Measurements from ENCODE around the gene UBA52. TPM values are rescaled to one million over a fixed set of nuclear protein-coding genes. Genes with fewer than 3 reads are reported as not detected.

Gene UBA52
- total and polyA plus RNA-seq, 10 of the 15 experiments (the other 5 are each of a cell fraction or from before 2014, with no cell fraction given): 1,131 to 2,392 (median 1,645) TPM

DNA sequence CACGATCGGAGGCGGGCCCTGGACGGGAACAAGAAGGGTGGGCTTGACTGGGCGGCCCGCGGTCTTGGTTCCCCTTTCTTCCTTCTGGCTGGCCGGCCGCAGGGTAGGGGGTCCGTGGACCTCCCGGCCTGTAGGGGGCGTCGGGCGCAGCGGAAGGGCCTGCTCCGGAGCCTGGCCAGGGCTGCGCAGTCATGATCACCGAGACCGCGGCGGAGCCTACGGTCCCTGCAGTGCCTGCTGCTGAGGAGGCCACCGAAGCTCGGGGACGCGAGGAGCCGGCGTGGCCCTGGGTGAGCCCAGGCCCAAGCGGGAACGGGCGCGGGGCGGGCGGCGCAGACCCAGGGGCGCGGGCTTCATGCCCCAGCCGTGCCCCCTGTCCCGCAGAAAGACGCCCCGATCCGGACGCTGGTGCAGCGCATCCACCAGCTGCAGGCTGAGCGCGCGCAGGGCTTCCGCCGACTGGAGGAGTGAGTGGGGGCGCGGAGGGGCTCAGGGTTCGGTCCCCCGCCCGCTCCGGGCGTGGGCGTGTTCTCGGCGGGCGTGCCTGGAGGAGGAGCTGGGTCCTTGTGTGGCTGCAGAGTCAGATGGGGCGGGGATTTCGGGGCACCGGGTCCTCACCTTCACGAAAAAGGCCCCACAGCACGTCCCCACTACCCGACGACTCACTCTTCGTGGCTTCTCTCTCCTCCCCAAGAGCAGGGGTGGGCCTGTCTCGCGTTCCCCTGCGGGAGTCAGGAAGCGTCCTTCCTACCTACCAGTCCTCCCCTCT, 17.1 kb downstream of the UBA52 start, which contains the start of gene REX1BD:
Gene REX1BD, plus strand, starts transcription at position 188 of the 769 bp plus-strand sequence. Its CDS starts 4 bp downstream, at position 192.
- peak within 1 kb of the TSS; percentile 72 for H2AFZ ChIP-seq (ENCODE audit: control insufficient read depth, low read depth, low read length)
- FAIRE-seq (peak; percentile 77), DNase-seq (ENCODE audit: low read depth, low spot score) (peak; percentile 54), ATAC-seq (peak; percentile 92)
- H3K4me1 ChIP-seq (ENCODE audit: control insufficient read depth, insufficient read depth, low read length): peaks cover 32% of the 10 kb centered on the region
- POLR2A ChIA-PET: interaction anchor here (0.6 to 6.0 kb wide), 7 partner anchors 16 to 194 kb away, joined by 3 to 43 read pairs (median 21); partner anchors contain the start of genes ELL, FKBP8, KXD1 and UBA52
- peaks cover 0 to 3% of the 10 kb centered on the region in 2 experiments; a peak in 1 of 4 replicates for H3K36me3 ChIP-seq (ENCODE audit: control insufficient read depth in 2 of 2, insufficient read depth in 2 of 2, low read length in 1 of 2)
- H3K27me3 ChIP-seq (replicated peaks in 1 of 2; ENCODE audit: control insufficient read depth in 2 of 2, insufficient read depth in 2 of 2, low read length in 1 of 2): peaks cover 0 to 2% of the 10 kb centered on the region in 2 experiments; a peak in 1 of 4 replicates
- intact Hi-C loops (cut with micrococcal nuclease; ENCODE audit: unreplicated experiment) (loop anchor here (2.0 to 5.0 kb wide), 4 partner anchors 46 to 259 kb away; partner anchors contain the start of genes ELL and FKBP8), in situ Hi-C loops (cut with MboI) (no loop called here)
- BruUV-seq (replicated peaks): no TSS peak
- SMC1A ChIA-PET (ENCODE audit: uncharacterized antibody, unreplicated experiment): interaction anchor here (0.7 to 5.2 kb wide), 13 partner anchors 13 to 260 kb away, joined by 3 to 44 read pairs (median 4); partner anchors contain the start of genes ELL, FKBP8, KXD1 and UBA52
- H3K9ac ChIP-seq (ENCODE audit: control insufficient read depth, insufficient read depth, low read length): peak within 1 kb of the TSS; percentile 66
- WGBS (ENCODE audit: insufficient coverage, insufficient replicate concordance, low lambda C conversion rate, missing lambda C conversion rate): 1% methylated on average over 72 of the region's 72 CpGs
- H3K9me3 ChIP-seq (replicated peaks; ENCODE audit: control insufficient read depth, insufficient read depth, low read length): no peaks in the 10 kb centered on the region
- H3K27ac ChIP-seq (ENCODE audit: control insufficient read depth, insufficient read depth): peak within 1 kb of the TSS; percentile 72
- CTCF ChIA-PET: interaction anchor here (0.6 to 6.0 kb wide), 26 partner anchors 8 to 398 kb away, joined by 3 to 64 read pairs (median 4); partner anchors contain the start of genes ELL, FKBP8, KXD1 and UBA52
- peak within 1 kb of the TSS; percentile 70 for H3K4me3 ChIP-seq
- no peaks in the 10 kb centered on the region; the same call in 1 of the 2 replicates for H4K20me1 ChIP-seq (ENCODE audit: control insufficient read depth, insufficient read depth)
- RAD21 ChIA-PET (ENCODE audit: unreplicated experiment): interaction anchor here (1.2 to 4.8 kb wide), 6 partner anchors 30 to 138 kb away, joined by 3 to 35 read pairs (median 12); partner anchors contain the start of genes ELL, FKBP8 and KXD1
- peaks cover 4% of the 10 kb centered on the region; the same call in 1 of the 2 replicates for H3K79me2 ChIP-seq (ENCODE audit: control insufficient read depth, insufficient read depth, low read length)
- H3K4me2 ChIP-seq (ENCODE audit: control insufficient read depth, insufficient read depth): peak within 1 kb of the TSS; percentile 98
- TF ChIP-seq JUND (IDR thresholded peaks at IDR 0.05; ENCODE audit: low read depth, low read length) (no peak), CBX3 (IDR thresholded peaks at IDR 0.05; ENCODE audit: borderline replicate concordance, low read depth) (no peak), YBX1 (IDR thresholded peaks at IDR 0.05) (no peak), TCF3 (IDR thresholded peaks at IDR 0.05; ENCODE audit: borderline replicate concordance, insufficient read depth, low read depth, low read length) (0 out of 2 replicates have a peak, but pooled peaks have one; percentile 66), SRF (IDR thresholded peaks at IDR 0.05; ENCODE audit: low read depth in 2 of 2, low read length in 2 of 2) (no peak), EZH2 (IDR thresholded peaks at IDR 0.05; ENCODE audit: borderline replicate concordance, control insufficient read depth, low read depth, low read length) (no peak), EED (IDR thresholded peaks at IDR 0.05; ENCODE audit: low read depth) (no peak), SUPT20H (IDR thresholded peaks at IDR 0.05; ENCODE audit: borderline replicate concordance, control insufficient read depth, low read depth, low read length) (no peak), GATAD2B (conservative IDR thresholded peaks at IDR 0.05; ENCODE audit: low read depth) (peak; percentile 86), SUZ12 (IDR thresholded peaks at IDR 0.05; ENCODE audit: unreplicated experiment) (no peak)
- TF ChIP-seq, protein P1, sequence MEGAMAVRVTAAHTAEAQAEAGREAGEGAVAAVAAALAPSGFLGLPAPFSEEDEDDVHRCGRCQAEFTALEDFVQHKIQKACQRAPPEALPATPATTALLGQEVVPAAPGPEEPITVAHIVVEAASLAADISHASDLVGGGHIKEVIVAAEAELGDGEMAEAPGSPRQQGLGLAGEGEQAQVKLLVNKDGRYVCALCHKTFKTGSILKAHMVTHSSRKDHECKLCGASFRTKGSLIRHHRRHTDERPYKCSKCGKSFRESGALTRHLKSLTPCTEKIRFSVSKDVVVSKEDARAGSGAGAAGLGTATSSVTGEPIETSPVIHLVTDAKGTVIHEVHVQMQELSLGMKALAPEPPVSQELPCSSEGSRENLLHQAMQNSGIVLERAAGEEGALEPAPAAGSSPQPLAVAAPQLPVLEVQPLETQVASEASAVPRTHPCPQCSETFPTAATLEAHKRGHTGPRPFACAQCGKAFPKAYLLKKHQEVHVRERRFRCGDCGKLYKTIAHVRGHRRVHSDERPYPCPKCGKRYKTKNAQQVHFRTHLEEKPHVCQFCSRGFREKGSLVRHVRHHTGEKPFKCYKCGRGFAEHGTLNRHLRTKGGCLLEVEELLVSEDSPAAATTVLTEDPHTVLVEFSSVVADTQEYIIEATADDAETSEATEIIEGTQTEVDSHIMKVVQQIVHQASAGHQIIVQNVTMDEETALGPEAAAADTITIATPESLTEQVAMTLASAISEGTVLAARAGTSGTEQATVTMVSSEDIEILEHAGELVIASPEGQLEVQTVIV (IDR thresholded peaks at IDR 0.05; ENCODE audit: borderline replicate concordance, partially characterized antibody): no peak
- TF ChIP-seq, protein P2, sequence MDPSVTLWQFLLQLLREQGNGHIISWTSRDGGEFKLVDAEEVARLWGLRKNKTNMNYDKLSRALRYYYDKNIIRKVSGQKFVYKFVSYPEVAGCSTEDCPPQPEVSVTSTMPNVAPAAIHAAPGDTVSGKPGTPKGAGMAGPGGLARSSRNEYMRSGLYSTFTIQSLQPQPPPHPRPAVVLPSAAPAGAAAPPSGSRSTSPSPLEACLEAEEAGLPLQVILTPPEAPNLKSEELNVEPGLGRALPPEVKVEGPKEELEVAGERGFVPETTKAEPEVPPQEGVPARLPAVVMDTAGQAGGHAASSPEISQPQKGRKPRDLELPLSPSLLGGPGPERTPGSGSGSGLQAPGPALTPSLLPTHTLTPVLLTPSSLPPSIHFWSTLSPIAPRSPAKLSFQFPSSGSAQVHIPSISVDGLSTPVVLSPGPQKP (IDR thresholded peaks at IDR 0.05; ENCODE audit: low read depth, low read length): peak; percentile 78
- TF ChIP-seq, protein P3, sequence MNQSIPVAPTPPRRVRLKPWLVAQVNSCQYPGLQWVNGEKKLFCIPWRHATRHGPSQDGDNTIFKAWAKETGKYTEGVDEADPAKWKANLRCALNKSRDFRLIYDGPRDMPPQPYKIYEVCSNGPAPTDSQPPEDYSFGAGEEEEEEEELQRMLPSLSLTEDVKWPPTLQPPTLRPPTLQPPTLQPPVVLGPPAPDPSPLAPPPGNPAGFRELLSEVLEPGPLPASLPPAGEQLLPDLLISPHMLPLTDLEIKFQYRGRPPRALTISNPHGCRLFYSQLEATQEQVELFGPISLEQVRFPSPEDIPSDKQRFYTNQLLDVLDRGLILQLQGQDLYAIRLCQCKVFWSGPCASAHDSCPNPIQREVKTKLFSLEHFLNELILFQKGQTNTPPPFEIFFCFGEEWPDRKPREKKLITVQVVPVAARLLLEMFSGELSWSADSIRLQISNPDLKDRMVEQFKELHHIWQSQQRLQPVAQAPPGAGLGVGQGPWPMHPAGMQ (IDR thresholded peaks at IDR 0.05; ENCODE audit: borderline replicate concordance): no peak
- TF ChIP-seq, protein P4, sequence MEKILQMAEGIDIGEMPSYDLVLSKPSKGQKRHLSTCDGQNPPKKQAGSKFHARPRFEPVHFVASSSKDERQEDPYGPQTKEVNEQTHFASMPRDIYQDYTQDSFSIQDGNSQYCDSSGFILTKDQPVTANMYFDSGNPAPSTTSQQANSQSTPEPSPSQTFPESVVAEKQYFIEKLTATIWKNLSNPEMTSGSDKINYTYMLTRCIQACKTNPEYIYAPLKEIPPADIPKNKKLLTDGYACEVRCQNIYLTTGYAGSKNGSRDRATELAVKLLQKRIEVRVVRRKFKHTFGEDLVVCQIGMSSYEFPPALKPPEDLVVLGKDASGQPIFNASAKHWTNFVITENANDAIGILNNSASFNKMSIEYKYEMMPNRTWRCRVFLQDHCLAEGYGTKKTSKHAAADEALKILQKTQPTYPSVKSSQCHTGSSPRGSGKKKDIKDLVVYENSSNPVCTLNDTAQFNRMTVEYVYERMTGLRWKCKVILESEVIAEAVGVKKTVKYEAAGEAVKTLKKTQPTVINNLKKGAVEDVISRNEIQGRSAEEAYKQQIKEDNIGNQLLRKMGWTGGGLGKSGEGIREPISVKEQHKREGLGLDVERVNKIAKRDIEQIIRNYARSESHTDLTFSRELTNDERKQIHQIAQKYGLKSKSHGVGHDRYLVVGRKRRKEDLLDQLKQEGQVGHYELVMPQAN (conservative IDR thresholded peaks at IDR 0.05): peak; percentile 73
